Measurements from ENCODE around the gene EIF3F.

Gene EIF3F

DNA sequence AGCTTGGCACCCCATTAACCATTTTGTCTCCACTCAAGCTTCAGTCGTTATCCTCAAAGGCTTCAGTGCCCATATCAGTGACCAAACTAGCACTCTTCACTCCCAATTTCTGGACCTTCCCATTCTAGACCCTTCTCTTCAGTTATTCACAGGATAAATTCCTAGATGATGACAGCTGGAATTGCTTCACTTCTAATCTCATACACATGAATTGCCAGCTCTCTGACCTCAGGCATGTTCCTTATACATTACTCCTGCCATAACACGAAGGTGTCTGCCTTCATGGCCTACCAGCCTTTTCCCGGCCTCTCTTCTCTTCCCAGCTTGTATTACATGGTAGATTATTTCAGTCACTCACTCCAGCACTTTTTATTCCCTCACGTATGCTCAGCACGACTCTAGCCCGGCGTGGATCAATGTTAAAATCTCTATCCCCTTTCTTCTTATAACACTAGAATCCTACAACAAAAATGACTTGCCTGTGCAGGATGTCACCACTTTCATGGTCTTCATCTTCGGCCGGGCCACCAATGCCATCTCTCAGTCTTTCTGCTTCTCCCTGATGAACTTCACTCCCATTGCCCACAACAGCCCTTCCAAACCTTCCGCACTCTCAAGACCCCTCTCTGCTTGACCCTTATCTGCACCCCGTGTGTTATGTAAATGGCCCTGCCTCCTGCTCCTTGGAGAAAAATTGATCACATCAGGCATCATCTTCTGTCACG, 36.9 kb downstream of the EIF3F start:
- no peak for FAIRE-seq

DNA sequence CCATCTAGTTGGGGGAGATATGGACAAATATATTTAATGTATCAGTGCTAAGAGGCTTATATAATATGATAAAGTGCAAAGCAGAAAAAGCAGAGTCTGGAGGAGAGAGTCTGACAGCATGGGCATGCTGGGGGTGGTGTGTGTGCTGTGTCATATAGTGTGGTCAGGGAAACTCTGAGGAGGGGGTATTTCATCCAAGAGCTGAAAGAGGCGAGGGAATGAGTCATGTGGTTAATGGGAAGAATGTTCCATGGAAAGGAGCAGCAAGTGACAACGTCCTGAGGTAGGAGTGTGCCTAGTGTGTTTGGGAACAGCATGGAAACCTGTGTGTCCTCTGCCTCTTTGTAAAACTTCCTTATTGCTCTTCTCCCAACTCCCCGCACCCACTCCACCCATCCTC, 38.0 kb downstream of the EIF3F start:
- no peak for FAIRE-seq

DNA sequence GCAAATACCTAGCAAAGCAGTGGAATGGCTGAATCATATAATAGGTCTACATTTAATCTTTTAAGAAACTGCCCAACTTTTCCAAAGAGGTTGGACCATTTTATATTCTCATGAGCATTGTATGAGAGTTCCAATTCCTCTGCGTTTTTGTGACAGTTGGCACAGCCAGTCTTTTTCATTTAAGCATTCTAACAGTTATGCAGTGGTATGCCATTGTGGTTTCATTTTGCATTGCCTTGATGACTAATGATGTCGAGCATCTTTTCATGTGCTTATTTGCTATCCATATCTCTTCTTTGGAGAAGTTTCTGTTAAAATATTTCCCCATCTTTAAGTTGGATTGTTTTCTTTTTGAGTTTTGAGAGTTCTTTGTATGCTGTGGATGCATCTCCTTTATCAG, 38.7 kb downstream of the EIF3F start:
- FAIRE-seq = no peak

DNA sequence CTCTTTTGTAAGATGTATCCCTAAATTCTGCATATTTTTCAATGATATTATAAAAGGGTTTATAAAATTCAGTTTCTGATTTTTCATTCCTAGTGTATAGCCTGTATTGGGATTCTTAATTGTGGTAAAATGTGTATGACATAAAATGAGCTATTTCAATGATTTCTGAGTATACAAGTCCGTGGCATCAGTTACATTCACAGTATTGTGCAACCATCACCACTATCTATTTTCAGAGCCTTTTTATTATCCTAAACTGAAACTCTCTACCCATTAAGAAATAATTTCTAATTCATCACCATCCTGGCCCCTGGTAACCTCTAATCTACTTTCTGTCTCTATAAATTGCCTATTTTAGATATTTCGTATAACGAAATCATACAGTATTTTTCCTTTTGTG, 39.8 kb downstream of the EIF3F start:
- no peak for FAIRE-seq

DNA sequence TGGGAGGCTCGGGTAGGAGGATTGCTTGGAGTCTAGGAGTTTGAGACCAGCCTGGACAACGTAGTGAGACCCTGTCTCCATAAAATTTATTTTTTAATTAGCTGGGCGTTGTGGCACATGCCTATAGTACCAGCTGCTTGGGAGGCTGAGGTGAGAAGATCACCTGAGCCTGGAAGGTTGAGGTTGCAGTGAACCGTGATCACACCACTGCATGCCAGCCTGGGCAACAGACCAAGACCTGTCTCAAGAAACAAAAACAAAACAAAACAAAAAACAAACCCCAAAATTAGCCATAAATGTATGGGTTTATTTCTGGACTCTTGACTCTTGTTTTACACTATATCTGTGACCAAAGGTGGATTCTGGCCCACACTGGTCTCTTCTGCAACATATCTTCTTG, 41.6 kb downstream of the EIF3F start:
- FAIRE-seq = no peak

GRCh38 chr11:8030526-8031247, 43.5 kb downstream of the EIF3F start:
- no peak for FAIRE-seq

GRCh38 chr11:8031248-8032115, 44.3 kb downstream of the EIF3F start:
- FAIRE-seq = no peak

DNA sequence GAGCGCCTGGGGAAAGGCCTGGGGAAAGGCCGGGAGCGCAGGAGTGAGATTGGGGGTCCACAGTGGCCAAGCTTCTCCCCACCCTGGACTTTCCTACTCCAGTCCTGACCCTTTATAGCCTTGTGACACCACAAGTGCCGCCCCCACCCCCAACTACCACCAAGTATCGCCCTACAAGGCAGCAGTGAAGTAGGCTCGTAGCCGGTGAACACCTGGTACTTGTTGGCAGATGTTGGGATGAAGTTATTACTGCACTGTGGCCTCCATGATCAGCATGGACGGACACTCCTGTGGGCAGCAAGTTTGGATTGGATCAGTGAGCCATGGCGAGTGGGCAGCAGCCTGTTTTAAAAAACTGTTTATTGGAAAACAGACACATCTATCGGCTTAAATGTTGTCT, 45.0 kb downstream of the EIF3F start:
- no peak for FAIRE-seq

DNA sequence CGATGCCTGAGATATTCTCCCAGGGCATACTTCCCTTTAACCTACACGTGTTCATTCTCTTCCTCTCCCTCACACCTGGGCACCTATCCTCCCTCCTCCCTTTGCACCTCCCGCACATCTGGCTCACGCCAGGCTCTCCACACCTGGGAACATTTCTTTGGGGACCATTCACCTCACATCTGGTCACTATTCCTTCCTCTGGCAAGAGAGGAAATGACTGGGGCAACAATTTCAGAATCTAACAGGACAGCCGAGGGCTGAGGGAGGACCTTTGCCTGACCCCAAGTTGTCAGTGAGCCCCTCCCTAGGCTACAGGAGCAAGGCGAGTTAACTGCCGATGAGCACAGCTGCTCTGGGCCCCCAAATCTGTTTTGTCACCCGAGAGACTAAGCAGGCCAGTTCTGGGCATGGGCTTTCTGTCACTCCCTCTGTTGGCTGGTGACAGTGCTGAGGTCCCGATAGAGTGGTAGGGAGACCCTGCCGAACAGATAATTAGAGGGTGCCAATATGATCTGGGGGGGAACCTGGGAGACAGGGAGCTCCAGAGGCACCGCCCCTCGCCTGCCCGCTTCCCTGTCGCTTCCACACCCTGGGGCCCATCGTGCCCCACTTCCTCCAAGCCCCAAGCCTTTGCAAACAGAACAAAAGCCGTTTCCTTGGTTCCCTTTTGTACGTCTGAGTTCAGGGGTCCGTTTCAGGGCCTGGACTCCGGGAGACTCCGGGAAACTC, 45.6 kb downstream of the EIF3F start:
- no peak for FAIRE-seq

GRCh38 chr11:8033305-8034105, 46.4 kb downstream of the EIF3F start:
- no peak for FAIRE-seq

DNA sequence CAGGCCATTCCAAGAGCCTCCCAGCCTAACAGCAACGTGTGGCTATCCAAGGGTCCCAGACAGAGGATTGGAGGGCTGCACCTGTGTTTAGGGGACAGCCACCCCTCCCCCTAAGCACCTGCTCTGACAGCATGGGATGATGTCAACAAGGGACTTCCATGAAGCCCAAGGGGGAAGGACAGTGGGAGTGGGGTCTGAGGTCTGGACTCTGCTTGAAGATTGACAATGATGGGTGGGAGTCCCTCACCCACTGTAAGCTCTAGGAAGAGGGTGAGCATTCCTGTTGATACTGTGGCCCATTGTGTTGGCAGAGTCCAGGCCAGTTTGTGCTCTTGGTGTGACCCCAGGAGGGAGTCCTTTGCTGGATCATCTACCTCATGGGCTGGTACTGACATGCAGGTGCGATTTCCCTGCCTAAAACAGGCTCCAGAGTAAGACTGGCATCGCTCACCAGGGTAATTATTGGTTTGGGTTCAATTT, 47.0 kb downstream of the EIF3F start:
- no peak for FAIRE-seq

DNA sequence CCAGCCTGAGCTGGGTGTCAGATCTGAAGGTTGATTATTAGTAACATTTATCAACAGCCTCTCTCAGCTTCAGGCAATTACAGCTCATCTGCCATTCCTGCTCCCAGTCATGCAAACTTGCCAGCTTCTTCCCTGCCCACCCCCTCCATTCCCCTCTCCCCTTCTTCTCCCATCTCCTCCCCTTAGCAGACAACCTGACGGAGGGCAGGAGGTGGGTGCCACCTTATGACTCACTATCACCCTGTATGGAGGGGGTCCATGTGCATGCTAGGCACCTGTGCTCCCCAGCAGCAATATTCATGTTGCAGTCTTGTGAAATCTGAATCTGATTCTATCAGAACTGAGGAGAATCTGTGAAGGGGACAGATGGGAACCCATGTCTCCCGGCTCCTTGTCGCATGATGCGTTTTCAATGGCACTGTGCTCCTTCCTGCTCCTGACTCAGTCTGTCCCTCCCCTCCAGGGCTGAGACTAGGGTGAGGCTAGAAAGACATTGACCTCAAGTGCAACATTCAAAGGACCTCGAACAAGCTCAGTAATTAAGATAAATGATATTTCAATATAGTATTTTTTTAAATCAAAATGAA, 47.6 kb downstream of the EIF3F start:
- no peak for FAIRE-seq

GRCh38 chr11:8035200-8035855, 48.2 kb downstream of the EIF3F start:
- FAIRE-seq = no peak

DNA sequence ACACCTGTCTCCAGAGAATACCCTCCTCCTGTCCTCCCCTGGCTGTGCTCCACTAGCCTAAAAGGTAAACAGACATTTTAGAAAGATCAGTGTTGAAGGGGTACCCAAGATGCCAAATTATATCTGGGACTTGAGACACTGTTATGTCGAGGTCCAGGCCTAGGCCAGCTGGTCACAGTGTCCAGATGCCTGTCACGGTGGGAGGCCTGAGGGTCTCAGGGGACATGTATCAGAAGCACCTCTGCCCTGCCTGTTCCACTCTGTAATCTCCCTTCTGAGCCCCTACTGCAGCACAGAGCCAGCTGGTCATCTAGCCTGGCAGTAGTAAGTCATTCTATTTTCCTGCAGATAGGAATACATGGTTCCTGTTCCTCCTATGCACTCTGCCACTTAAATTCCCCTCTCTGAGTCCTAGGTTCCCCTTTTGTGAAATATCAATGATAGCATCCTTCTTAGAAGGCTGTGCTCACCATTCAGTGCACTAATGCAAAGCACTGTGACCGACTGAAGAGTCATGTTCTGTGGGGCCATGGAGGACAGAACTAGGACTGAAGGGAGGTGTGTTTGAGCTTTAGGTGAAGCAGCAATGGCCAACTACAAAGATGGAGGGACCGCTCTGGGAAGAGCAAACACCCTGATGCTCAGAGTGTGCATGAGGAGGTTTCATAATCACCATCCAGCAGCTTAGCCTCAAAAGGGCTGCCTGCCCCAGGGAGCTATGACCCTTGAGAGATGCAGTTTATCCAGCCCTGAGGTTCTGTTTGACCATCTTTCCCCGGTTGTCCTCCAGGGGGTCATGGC, 49.1 kb downstream of the EIF3F start:
- FAIRE-seq = no peak

GRCh38 chr11:8036986-8037385, 49.8 kb downstream of the EIF3F start:
- FAIRE-seq = no peak

GRCh38 chr11:8038393-8038792, 51.3 kb downstream of the EIF3F start:
- FAIRE-seq = no peak

- no peak for FAIRE-seq
Observed at GRCh38 chr11:8038811-8039529, 51.8 kb downstream of the EIF3F start.

- FAIRE-seq = no peak
Observed at GRCh38 chr11:8039530-8040260, 52.6 kb downstream of the EIF3F start.
